Measurements from ENCODE around the gene KCNQ5. TPM values are rescaled to one million over a fixed set of nuclear protein-coding genes. Genes with fewer than 3 reads are reported as not detected.

Gene KCNQ5
- polyA plus RNA-seq, 1 donor (not counting 4 experiments of a cell fraction or from before 2014, with no cell fraction given): 3.4 TPM

- H3K79me2 ChIP-seq (ENCODE audit: control insufficient read depth, insufficient read depth, low read length): no peaks in the 10 kb centered on the region
- H4K20me1 ChIP-seq (ENCODE audit: control insufficient read depth, extremely low read depth, insufficient read depth, low read length): no peaks in the 10 kb centered on the region
- FAIRE-seq (no peak), DNase-seq (ENCODE audit: low read depth, low spot score) (no peak)
- TF ChIP-seq EZH2 (IDR thresholded peaks at IDR 0.05; ENCODE audit: low read length) (no peak), CTCF (optimal IDR thresholded peaks at IDR 0.05 in 1 of 3, IDR thresholded peaks at IDR 0.05 in 1 of 3, conservative IDR thresholded peaks at IDR 0.05 in 1 of 3; ENCODE audit: extremely low read depth in 1 of 3, insufficient read depth in 2 of 3, low read length in 3 of 3) (no peak)
- no peaks in the 10 kb centered on the region for H3K9me1 ChIP-seq (ENCODE audit: control insufficient read depth, extremely low read depth, insufficient read depth, low read length)
- no peaks in the 10 kb centered on the region for H3K36me3 ChIP-seq (ENCODE audit: control insufficient read depth in 2 of 2, extremely low read depth in 1 of 2, insufficient read depth in 2 of 2, low read length in 2 of 2)
- peaks cover 11% of the 10 kb centered on the region for H3K4me1 ChIP-seq (ENCODE audit: control insufficient read depth, extremely low read depth, insufficient read depth, low read length)
- no peak overlapping the region for H3K27ac ChIP-seq (ENCODE audit: control insufficient read depth, insufficient read depth, low read length)
- dilution Hi-C loops (cut with MboI; ENCODE audit: extremely low pct_ligation_motif_present, low sequenced_read_pairs): no loop called here
- H3K9ac ChIP-seq (ENCODE audit: control insufficient read depth, extremely low read depth, insufficient read depth, low read length): no peak overlapping the region
- no peaks in the 10 kb centered on the region for H3K9me3 ChIP-seq (ENCODE audit: control insufficient read depth, low read depth, low read length)
- H3K4me2 ChIP-seq (ENCODE audit: control insufficient read depth, extremely low read depth, insufficient read depth, low read depth, low read length): no peak overlapping the region
- H3K27me3 ChIP-seq (ENCODE audit: control insufficient read depth, extremely low read depth, insufficient read depth, low read length): no peaks in the 10 kb centered on the region
- H2AFZ ChIP-seq (ENCODE audit: control insufficient read depth, low read length): no peak overlapping the region
- no peak overlapping the region for H3K4me3 ChIP-seq (ENCODE audit: control insufficient read depth in 2 of 3, extremely low read depth in 1 of 3, insufficient read depth in 2 of 3, low read depth in 1 of 3, low read length in 3 of 3)
These were observed 405.8 kb downstream of the KCNQ5 start for GRCh38 chr6:73027691-73028090.

GRCh38 chr6:73028124-73028766 lies 406.4 kb downstream of the KCNQ5 start:
- no peak for DNase-seq (ENCODE audit: low read depth, low spot score)
- no peak overlapping the region for H3K4me2 ChIP-seq (ENCODE audit: control insufficient read depth, extremely low read depth, insufficient read depth, low read depth, low read length)
- H3K36me3 ChIP-seq (ENCODE audit: control insufficient read depth in 2 of 2, extremely low read depth in 1 of 2, insufficient read depth in 2 of 2, low read length in 2 of 2): no peaks in the 10 kb centered on the region
- no peak for FAIRE-seq
- no peak overlapping the region for H2AFZ ChIP-seq (ENCODE audit: control insufficient read depth, low read length)
- no peaks in the 10 kb centered on the region for H3K9me3 ChIP-seq (ENCODE audit: control insufficient read depth, low read depth, low read length)
- dilution Hi-C loops (cut with MboI; ENCODE audit: extremely low pct_ligation_motif_present, low sequenced_read_pairs): no loop called here
- no peaks in the 10 kb centered on the region for H3K27me3 ChIP-seq (ENCODE audit: control insufficient read depth, extremely low read depth, insufficient read depth, low read length)
- H3K4me3 ChIP-seq (ENCODE audit: control insufficient read depth in 2 of 3, extremely low read depth in 1 of 3, insufficient read depth in 2 of 3, low read depth in 1 of 3, low read length in 3 of 3): no peak overlapping the region
- no peaks in the 10 kb centered on the region for H3K79me2 ChIP-seq (ENCODE audit: control insufficient read depth, insufficient read depth, low read length)
- H3K9me1 ChIP-seq (ENCODE audit: control insufficient read depth, extremely low read depth, insufficient read depth, low read length): no peaks in the 10 kb centered on the region
- TF ChIP-seq CTCF (optimal IDR thresholded peaks at IDR 0.05 in 1 of 3, IDR thresholded peaks at IDR 0.05 in 1 of 3, conservative IDR thresholded peaks at IDR 0.05 in 1 of 3; ENCODE audit: extremely low read depth in 1 of 3, insufficient read depth in 2 of 3, low read length in 3 of 3) (no peak), EZH2 (IDR thresholded peaks at IDR 0.05; ENCODE audit: low read length) (no peak)
- no peak overlapping the region for H3K27ac ChIP-seq (ENCODE audit: control insufficient read depth, insufficient read depth, low read length)
- H4K20me1 ChIP-seq (ENCODE audit: control insufficient read depth, extremely low read depth, insufficient read depth, low read length): no peaks in the 10 kb centered on the region
- peaks cover 16% of the 10 kb centered on the region for H3K4me1 ChIP-seq (ENCODE audit: control insufficient read depth, extremely low read depth, insufficient read depth, low read length)
- H3K9ac ChIP-seq (ENCODE audit: control insufficient read depth, extremely low read depth, insufficient read depth, low read length): no peak overlapping the region

All from keratinocyte (primary cell).